ENCODE results near the gene KCNA5.

The KCNA5 gene

GRCh38 chr12:5064913-5065490 is 21.3 kb downstream of the KCNA5 start:
- no peak for DNase-seq (ENCODE audit: low read depth)

GRCh38 chr12:5066251-5066650 is 22.6 kb downstream of the KCNA5 start:
- DNase-seq (ENCODE audit: low read depth), result no peak

GRCh38 chr12:5068126-5068525 is 24.4 kb downstream of the KCNA5 start:
- DNase-seq (ENCODE audit: low read depth), result no peak

- no peak for DNase-seq (ENCODE audit: low read depth)
These were observed 24.9 kb downstream of the KCNA5 start for GRCh38 chr12:5068619-5069018.

- no peak for DNase-seq (ENCODE audit: low read depth)
These were observed 26.4 kb downstream of the KCNA5 start for GRCh38 chr12:5070090-5070489.

GRCh38 chr12:5071496-5071895 is 27.8 kb downstream of the KCNA5 start:
- DNase-seq (ENCODE audit: low read depth), result no peak

GRCh38 chr12:5072311-5072710 is 28.6 kb downstream of the KCNA5 start:
- no peak for DNase-seq (ENCODE audit: low read depth)

- DNase-seq (ENCODE audit: low read depth), result no peak
These were observed 29.4 kb downstream of the KCNA5 start for GRCh38 chr12:5073054-5073453.

GRCh38 chr12:5073853-5074252 is 30.2 kb downstream of the KCNA5 start:
- DNase-seq (ENCODE audit: low read depth), result no peak

- no peak for DNase-seq (ENCODE audit: low read depth)
These were observed 33.1 kb downstream of the KCNA5 start for GRCh38 chr12:5076761-5077160.

GRCh38 chr12:5078423-5078822 is 34.7 kb downstream of the KCNA5 start:
- no peak for DNase-seq (ENCODE audit: low read depth)

- no peak for DNase-seq (ENCODE audit: low read depth)
These were observed 37.3 kb downstream of the KCNA5 start for GRCh38 chr12:5081016-5081415.

GRCh38 chr12:5083955-5084849 is 40.5 kb downstream of the KCNA5 start:
- no peak for DNase-seq (ENCODE audit: low read depth)

GRCh38 chr12:5085896-5086295 is 42.2 kb downstream of the KCNA5 start:
- DNase-seq (ENCODE audit: low read depth), result no peak

- DNase-seq (ENCODE audit: low read depth), result no peak
These were observed 44.3 kb downstream of the KCNA5 start for GRCh38 chr12:5087831-5088554.

GRCh38 chr12:5088586-5089264 is 45.0 kb downstream of the KCNA5 start:
- DNase-seq (ENCODE audit: low read depth), result no peak

GRCh38 chr12:5094551-5094950 is 50.9 kb downstream of the KCNA5 start:
- no peak for DNase-seq (ENCODE audit: low read depth)

GRCh38 chr12:5094986-5095385 is 51.3 kb downstream of the KCNA5 start:
- DNase-seq (ENCODE audit: low read depth), result no peak

All from activated T-cell treated with anti-CD3 and anti-CD28 coated beads for 24 hours (primary cell).